HepG2 (cell line): ENCODE results near the gene FNDC3B. TPM values are rescaled to one million over a fixed set of nuclear protein-coding genes. Genes with fewer than 3 reads are reported as not detected.

Experiments used
- ATAC-seq: fragments of 200-7000 bp; cut with Tn5 transposase; 3 replicates; pipeline ENCODE4 v1.9.1; 2020; ENCODE audit warnings: mild to moderate bottlenecking, moderate library complexity
- BruUV-seq: library from RNA; stranded (reverse); fragments of 400-500 nt; replicated peaks from 2 replicates; lab custom pipeline; 2021; lab: Mats Ljungman, UMichigan
- CTCF ChIA-PET: fragments of 300-600 bp; formaldehyde crosslinking; extraction: SDS; loops from one replicate; lab custom pipeline; 2021; ENCODE audit warnings: low total read pairs, inconsistent platforms, low intra/inter-chr PET ratio; lab: Yijun Ruan, JAX
- POLR2A ChIA-PET: fragments of 350-600 bp; sonication (Branson Sonifier 250); formaldehyde crosslinking; loops from one replicate; lab custom pipeline; 2020; ENCODE audit warnings: antibody characterized with exemption, inconsistent platforms; lab: Yijun Ruan, JAX
- DNase-seq: peaks from one replicate; pipeline ENCODE4 v3.0.0-alpha.2; 2015; ENCODE audit warnings: low spot score
- FAIRE-seq: peaks from 3 replicates; lab custom pipeline; 2011; peaks lifted over from hg19 to GRCh38; lab: Jason Lieb, UNC
- H2AFZ ChIP-seq: one replicate; pipeline ENCODE4 v1.6.1; 2011; ENCODE audit warnings: low read length, inconsistent platforms
- H3K27ac ChIP-seq: fragments of 300-600 bp; 3 replicates; pipeline ENCODE4 v1.8.0; 2011; ENCODE audit warnings: mixed run types, mild to moderate bottlenecking, mixed read lengths, low read length, inconsistent platforms; ENCODE audit not compliant: insufficient read depth; ENCODE audit errors: extremely low read length
- H3K27me3 ChIP-seq, 2 experiments: fragments of 200-600 bp in 1 of 2; 2 replicates in 1 of 2; 3 replicates in 1 of 2; pipeline versions ENCODE4 v1.6.0 to v1.8.0; 2011; ENCODE audit warnings: low read length in 2 of 2, mild to moderate bottlenecking in 2 of 2, moderate library complexity in 2 of 2, inconsistent platforms in 1 of 2; ENCODE audit not compliant: insufficient read depth in 2 of 2, control insufficient read depth in 1 of 2
- H3K36me3 ChIP-seq, 2 experiments: fragments of 200-600 bp in 1 of 2; replicated peaks in 1 of 2; 2 replicates in 1 of 2; 3 replicates in 1 of 2; pipeline versions ENCODE4 v1.5.1 to v1.8.0; 2011; ENCODE audit warnings: low read length in 2 of 2, inconsistent platforms in 1 of 2; ENCODE audit not compliant: insufficient read depth in 2 of 2, control insufficient read depth in 1 of 2
- H3K4me1 ChIP-seq: 2 replicates; pipeline ENCODE4 v1.5.1; 2012; ENCODE audit warnings: low read length, inconsistent platforms; ENCODE audit not compliant: insufficient read depth
- H3K4me2 ChIP-seq: 2 replicates; pipeline ENCODE4 v1.6.0; 2011; ENCODE audit warnings: low read depth, low read length, inconsistent platforms
- H3K4me3 ChIP-seq, 3 experiments: fragments of 200-600 bp in 1 of 3; sonication (generic), shearing (Covaris generic) in 1 of 3; replicated peaks in 1 of 3; 2 replicates each; pipeline ENCODE4 v1.5.1; 2011 to 2016; ENCODE audit warnings: low read length in 3 of 3, inconsistent platforms in 2 of 3, low read depth in 2 of 3, mild to moderate bottlenecking in 2 of 3, control low read depth in 1 of 3, mixed read lengths in 1 of 3; ENCODE audit not compliant: insufficient read depth in 1 of 3
- H3K79me2 ChIP-seq: one replicate; pipeline ENCODE4 v1.6.1; 2011; ENCODE audit warnings: low read length, inconsistent platforms; ENCODE audit not compliant: insufficient read depth
- H3K9ac ChIP-seq: 2 replicates; pipeline ENCODE4 v1.6.0; 2011; ENCODE audit warnings: mild to moderate bottlenecking, low read depth, low read length, inconsistent platforms; ENCODE audit not compliant: insufficient read depth
- H3K9me3 ChIP-seq: 2 replicates; pipeline ENCODE4 v1.5.1; 2012; ENCODE audit warnings: mild to moderate bottlenecking, low read length
- H4K20me1 ChIP-seq: 2 replicates; pipeline ENCODE4 v1.6.0; 2011; ENCODE audit warnings: inconsistent platforms, mild to moderate bottlenecking, low read length, moderate library complexity; ENCODE audit not compliant: insufficient read depth
- EHMT2 ChIP-seq: fragments of 200-600 bp; sonication (generic); IDR thresholded peaks from 2 replicates; pipeline ENCODE4 v1.7.0; 2017; ENCODE audit warnings: antibody characterized with exemption, low read depth, low read length, borderline replicate concordance
- FOXP1 ChIP-seq, 2 experiments: fragments of 450-650 bp in 1 of 2; IDR thresholded peaks; 2 replicates each; pipeline ENCODE4 v1.6.1; 2017 to 2018; ENCODE audit warnings: antibody characterized with exemption in 1 of 2
- GATAD1 ChIP-seq: IDR thresholded peaks from 2 replicates; pipeline ENCODE4 v1.6.1; 2016; ENCODE audit warnings: missing genetic modification reagents, missing compliant biosample characterization
- HOXA3 ChIP-seq: sonication (generic); formaldehyde crosslinking; IDR thresholded peaks from 2 replicates; pipeline ENCODE4 v1.5.0; 2020; ENCODE audit warnings: missing genetic modification reagents
- KLF12 ChIP-seq: sonication (generic); formaldehyde crosslinking; IDR thresholded peaks from 2 replicates; pipeline ENCODE4 v1.4.0; 2020; ENCODE audit warnings: missing genetic modification reagents, borderline replicate concordance
- MEIS2 ChIP-seq: sonication (generic); formaldehyde crosslinking; IDR thresholded peaks from 2 replicates; pipeline ENCODE4 v1.9.0; 2021; ENCODE audit warnings: mild to moderate bottlenecking, missing genetic modification reagents
- MZF1 ChIP-seq: sonication (generic); formaldehyde crosslinking; IDR thresholded peaks from 2 replicates; pipeline ENCODE4 v1.8.1; 2023; ENCODE audit warnings: mild to moderate bottlenecking, missing genetic modification reagents, borderline replicate concordance
- PHF8 ChIP-seq: sonication (generic); formaldehyde crosslinking; IDR thresholded peaks from 2 replicates; pipeline ENCODE4 v1.5.0; 2020; ENCODE audit warnings: missing genetic modification reagents
- RAD51 ChIP-seq: fragments of 450-650 bp; IDR thresholded peaks from 2 replicates; pipeline ENCODE4 v1.6.1; 2016; ENCODE audit warnings: borderline replicate concordance
- ZMAT3 ChIP-seq: sonication (generic); formaldehyde crosslinking; conservative IDR thresholded peaks from 2 replicates; pipeline ENCODE4 v1.7.0; 2021; ENCODE audit warnings: missing genetic modification reagents
- ZNF335 ChIP-seq: sonication (generic); formaldehyde crosslinking; IDR thresholded peaks from 2 replicates; pipeline ENCODE4 v1.4.0; 2020; ENCODE audit warnings: missing genetic modification reagents
- ZNF572 ChIP-seq: sonication (generic); formaldehyde crosslinking; IDR thresholded peaks from 2 replicates; pipeline ENCODE4 v1.5.1; 2020; ENCODE audit warnings: mild to moderate bottlenecking, missing genetic modification reagents
- WGBS: methylation state at CpG from one replicate; pipeline ENCODE4 v1.1.6; 2017; ENCODE audit warnings: low lambda C conversion rate; 5-methylcytosine and 5-hydroxymethylcytosine counted together
- in situ Hi-C: cut with HindIII; loops from 2 replicates; pipeline ENCODE4 v1.10.0; 2017; ENCODE audit warnings: low pct_unique_long_range_greater_than_20kb; ENCODE audit not compliant: extremely low pct_ligation_motif_present
- intact Hi-C: fragments of 100-400 bp; cut with micrococcal nuclease; formaldehyde crosslinking; loops from one replicate; pipeline ENCODE4 v1.10.0; 2022; ENCODE audit not compliant: unreplicated experiment
- polyA plus RNA-seq, 8 experiments: library from polyadenylated mRNA; depleted of rRNA in 3 of 8; stranded (reverse) in 7 of 8; unstranded in 1 of 8; fragments of >200 nt; fragmentation: Illumina TruSeq in 4 of 8; extraction: Trizol in 4 of 8; gene quantifications; 2 replicates each; pipeline versions ENCODE4 v1.2.1 to v1.2.3, GENCODE V29; 2011 to 2016; ENCODE audit warnings: low read depth in 4 of 8, missing spikeins in 1 of 8, mixed read lengths in 1 of 8; ENCODE audit not compliant: insufficient read depth in 1 of 8
- total RNA-seq, 5 experiments: library from RNA; depleted of rRNA; stranded (reverse); fragments of >200 nt; fragmentation: Illumina TruSeq; extraction: Trizol; gene quantifications; 2 replicates each; pipeline ENCODE4 v1.2.3, GENCODE V29; 2016; ENCODE audit warnings: low read depth in 1 of 5
- TF ChIP-seq, protein P1 (sequence below): sonication (generic); formaldehyde crosslinking; IDR thresholded peaks from 2 replicates; pipeline ENCODE4 v1.9.0; 2021; ENCODE audit warnings: mild to moderate bottlenecking, missing genetic modification reagents
- TF ChIP-seq, protein P2 (sequence below): sonication (generic); formaldehyde crosslinking; IDR thresholded peaks from 2 replicates; pipeline ENCODE4 v1.4.0; 2020; ENCODE audit warnings: mild to moderate bottlenecking, low read depth, missing genetic modification reagents

The FNDC3B gene
- total and polyA plus RNA-seq, 2 of the 13 experiments (the other 11 are each of a cell fraction or from before 2014, with no cell fraction given), result 74.8 to 103 TPM

DNA sequence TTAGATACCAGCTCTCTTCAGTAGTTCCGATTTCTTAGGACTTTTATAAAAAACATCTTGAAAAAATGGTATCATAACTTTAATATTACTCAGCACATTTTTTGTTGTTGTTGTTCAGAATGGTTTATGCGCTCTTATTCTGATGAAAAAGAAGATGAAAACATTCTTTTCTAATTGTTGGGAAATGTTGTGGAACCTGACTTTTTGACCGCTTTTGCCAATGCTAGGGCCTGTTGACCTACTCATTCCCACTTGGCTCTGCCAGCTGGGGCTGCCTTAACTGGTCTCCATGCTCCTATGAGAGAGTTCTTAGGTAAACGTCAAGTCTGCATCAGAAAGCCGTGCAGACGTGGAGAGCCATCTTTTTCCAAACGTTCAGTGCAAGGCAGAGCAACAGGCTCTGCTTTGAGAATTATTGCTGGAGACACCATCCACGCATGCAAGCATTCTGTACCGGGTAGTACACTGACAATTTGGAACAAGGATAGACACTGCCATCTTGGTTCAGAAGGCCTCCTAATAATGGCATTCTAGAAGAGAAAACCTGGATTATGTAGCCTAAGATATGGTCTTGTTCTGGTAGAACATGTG is 232.1 kb downstream of the FNDC3B start (continued):
- no peak for TF ChIP-seq GATAD1
- TF ChIP-seq RAD51, result no peak
- no peak for TF ChIP-seq ZNF335 (CRISPR knock-in tag)
- TF ChIP-seq ZMAT3 (CRISPR knock-in tag), result no peak
- TF ChIP-seq ZNF572, result no peak
- TF ChIP-seq, all 625 proteins: peak for 6

DNA sequence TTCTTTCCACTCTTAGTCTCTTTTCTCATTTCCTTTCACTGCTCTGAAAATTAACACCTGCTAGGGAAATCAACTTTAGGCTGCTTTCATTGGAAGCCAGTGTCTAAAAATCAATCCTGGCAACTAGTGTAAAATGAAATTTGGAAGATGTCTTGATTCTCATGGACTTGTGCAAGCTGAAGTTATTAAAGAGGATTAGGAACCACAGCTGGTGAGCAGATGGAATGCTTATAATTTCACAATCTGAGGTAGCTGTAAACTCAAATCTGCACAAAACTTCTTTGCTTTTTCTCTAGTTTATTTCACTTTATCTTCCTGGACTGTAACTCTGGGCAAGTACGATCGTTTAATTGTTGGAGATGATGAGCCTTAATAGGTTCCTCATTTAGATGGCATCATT is 233.3 kb downstream of the FNDC3B start:
- Histone ChIP-seq H3K27ac (no peak overlapping the region), H3K79me2 (peaks cover 70% of the 10 kb centered on the region), H3K27me3 (no peaks in the 10 kb centered on the region), H3K4me2 (no peak overlapping the region), H4K20me1 (peaks cover 88% of the 10 kb centered on the region), H3K36me3 (peaks cover 17 to 94% of the 10 kb centered on the region in 2 experiments), H3K4me3 (no peak overlapping the region), H3K9me3 (no peaks in the 10 kb centered on the region), H2AFZ (no peak overlapping the region), H3K9ac (no peak overlapping the region), H3K4me1 (peaks cover 7% of the 10 kb centered on the region; the same call in 1 of the 2 replicates)
- in situ Hi-C loops (no loop called here), intact Hi-C loops (no loop called here)
- ChIA-PET POLR2A (no interaction called here), CTCF (no interaction called here)
- TF ChIP-seq, protein P1, sequence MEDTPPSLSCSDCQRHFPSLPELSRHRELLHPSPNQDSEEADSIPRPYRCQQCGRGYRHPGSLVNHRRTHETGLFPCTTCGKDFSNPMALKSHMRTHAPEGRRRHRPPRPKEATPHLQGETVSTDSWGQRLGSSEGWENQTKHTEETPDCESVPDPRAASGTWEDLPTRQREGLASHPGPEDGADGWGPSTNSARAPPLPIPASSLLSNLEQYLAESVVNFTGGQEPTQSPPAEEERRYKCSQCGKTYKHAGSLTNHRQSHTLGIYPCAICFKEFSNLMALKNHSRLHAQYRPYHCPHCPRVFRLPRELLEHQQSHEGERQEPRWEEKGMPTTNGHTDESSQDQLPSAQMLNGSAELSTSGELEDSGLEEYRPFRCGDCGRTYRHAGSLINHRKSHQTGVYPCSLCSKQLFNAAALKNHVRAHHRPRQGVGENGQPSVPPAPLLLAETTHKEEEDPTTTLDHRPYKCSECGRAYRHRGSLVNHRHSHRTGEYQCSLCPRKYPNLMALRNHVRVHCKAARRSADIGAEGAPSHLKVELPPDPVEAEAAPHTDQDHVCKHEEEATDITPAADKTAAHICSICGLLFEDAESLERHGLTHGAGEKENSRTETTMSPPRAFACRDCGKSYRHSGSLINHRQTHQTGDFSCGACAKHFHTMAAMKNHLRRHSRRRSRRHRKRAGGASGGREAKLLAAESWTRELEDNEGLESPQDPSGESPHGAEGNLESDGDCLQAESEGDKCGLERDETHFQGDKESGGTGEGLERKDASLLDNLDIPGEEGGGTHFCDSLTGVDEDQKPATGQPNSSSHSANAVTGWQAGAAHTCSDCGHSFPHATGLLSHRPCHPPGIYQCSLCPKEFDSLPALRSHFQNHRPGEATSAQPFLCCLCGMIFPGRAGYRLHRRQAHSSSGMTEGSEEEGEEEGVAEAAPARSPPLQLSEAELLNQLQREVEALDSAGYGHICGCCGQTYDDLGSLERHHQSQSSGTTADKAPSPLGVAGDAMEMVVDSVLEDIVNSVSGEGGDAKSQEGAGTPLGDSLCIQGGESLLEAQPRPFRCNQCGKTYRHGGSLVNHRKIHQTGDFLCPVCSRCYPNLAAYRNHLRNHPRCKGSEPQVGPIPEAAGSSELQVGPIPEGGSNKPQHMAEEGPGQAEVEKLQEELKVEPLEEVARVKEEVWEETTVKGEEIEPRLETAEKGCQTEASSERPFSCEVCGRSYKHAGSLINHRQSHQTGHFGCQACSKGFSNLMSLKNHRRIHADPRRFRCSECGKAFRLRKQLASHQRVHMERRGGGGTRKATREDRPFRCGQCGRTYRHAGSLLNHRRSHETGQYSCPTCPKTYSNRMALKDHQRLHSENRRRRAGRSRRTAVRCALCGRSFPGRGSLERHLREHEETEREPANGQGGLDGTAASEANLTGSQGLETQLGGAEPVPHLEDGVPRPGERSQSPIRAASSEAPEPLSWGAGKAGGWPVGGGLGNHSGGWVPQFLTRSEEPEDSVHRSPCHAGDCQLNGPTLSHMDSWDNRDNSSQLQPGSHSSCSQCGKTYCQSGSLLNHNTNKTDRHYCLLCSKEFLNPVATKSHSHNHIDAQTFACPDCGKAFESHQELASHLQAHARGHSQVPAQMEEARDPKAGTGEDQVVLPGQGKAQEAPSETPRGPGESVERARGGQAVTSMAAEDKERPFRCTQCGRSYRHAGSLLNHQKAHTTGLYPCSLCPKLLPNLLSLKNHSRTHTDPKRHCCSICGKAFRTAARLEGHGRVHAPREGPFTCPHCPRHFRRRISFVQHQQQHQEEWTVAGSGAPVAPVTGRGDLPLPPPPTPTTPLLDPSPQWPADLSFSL (CRISPR knock-in tag), result no peak
- no peak for TF ChIP-seq KLF12 (CRISPR knock-in tag)
- TF ChIP-seq FOXP1 (IDR thresholded peaks at IDR 0.05), result no peak
- TF ChIP-seq FOXP1 (CRISPR knock-in tag; IDR thresholded peaks at IDR 0.05), result no peak
- TF ChIP-seq, protein P2, sequence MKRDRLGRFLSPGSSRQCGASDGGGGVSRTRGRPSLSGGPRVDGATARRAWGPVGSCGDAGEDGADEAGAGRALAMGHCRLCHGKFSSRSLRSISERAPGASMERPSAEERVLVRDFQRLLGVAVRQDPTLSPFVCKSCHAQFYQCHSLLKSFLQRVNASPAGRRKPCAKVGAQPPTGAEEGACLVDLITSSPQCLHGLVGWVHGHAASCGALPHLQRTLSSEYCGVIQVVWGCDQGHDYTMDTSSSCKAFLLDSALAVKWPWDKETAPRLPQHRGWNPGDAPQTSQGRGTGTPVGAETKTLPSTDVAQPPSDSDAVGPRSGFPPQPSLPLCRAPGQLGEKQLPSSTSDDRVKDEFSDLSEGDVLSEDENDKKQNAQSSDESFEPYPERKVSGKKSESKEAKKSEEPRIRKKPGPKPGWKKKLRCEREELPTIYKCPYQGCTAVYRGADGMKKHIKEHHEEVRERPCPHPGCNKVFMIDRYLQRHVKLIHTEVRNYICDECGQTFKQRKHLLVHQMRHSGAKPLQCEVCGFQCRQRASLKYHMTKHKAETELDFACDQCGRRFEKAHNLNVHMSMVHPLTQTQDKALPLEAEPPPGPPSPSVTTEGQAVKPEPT, result no peak
- no peak for TF ChIP-seq PHF8
- no peak for TF ChIP-seq HOXA3 (CRISPR knock-in tag)
- TF ChIP-seq MEIS2, result no peak
- TF ChIP-seq EHMT2, result no peak
- no peak for TF ChIP-seq MZF1 (CRISPR knock-in tag)
- DNase-seq (no peak), FAIRE-seq (no peak), ATAC-seq (no peak)
- 99% methylated on average over 2 of the region's 2 CpGs for WGBS
- no TSS peak for BruUV-seq
